HCEC 1CT (cell line): ENCODE data around the gene CLIC5.
A peak's percentile ranks its signal among the peaks of the same experiment; 100 is the strongest.

Source experiments
- DNase-seq: peaks from one replicate; pipeline ENCODE4 v3.0.0-alpha.2; 2017

The CLIC5 gene

DNA sequence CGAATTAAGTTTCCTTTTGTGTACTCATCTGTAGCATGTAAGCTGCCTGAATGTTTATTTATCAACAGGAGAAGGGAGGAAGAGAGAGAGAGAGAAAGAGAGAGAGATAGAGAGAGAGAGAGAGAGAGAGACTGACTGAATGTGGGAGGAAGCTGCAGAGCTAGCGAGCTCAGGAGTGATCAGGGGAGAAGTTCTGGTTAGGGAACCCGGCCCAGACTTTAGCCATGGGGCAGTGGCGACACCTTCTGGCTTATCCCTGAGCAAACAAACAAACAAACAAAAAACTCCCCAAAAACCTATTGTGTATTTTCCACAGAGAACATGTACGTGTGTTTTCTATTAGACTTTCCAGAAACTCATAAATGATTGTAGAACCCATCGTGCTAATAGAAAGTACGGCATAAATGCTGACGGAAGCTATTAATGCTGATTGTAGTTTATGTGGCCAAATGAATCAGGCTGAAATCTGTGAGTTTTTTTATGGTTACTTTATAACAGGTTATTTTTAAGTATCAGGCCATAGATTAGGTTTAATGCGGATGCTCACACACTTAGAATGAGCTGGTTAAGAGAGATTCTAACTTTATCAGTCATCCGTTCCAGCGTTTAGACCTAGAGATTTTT lies 92.8 kb downstream of the CLIC5 start:
- peak; percentile 82 for DNase-seq

DNA sequence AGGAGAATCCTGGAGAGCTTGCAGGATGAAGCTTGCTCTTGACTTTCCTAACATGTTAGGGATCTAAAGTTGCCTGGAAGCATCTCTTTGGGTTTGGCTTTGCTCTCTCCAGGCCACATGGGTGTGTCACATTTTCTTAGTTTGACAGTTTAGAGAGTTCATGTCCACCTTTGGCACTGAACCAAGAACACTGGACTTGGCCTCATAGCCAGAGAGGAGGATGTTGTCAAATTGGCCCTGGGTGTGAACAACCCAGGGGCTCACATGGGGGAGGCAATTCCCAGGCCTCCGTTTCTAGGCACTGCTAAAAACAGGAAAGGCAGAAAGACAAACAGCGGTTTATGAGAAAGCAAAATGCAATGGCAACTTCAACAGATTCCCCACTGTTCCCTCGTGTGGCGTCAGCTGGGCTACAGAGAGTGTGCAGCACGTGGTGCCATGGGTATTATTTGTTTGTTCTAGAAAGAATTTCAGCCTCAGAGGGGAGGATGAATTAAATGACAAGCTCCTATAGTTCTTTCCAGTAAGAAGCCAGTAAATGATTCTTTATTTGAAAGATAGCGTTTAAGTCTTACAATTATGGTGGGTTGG lies 93.9 kb downstream of the CLIC5 start:
- no peak for DNase-seq

DNA sequence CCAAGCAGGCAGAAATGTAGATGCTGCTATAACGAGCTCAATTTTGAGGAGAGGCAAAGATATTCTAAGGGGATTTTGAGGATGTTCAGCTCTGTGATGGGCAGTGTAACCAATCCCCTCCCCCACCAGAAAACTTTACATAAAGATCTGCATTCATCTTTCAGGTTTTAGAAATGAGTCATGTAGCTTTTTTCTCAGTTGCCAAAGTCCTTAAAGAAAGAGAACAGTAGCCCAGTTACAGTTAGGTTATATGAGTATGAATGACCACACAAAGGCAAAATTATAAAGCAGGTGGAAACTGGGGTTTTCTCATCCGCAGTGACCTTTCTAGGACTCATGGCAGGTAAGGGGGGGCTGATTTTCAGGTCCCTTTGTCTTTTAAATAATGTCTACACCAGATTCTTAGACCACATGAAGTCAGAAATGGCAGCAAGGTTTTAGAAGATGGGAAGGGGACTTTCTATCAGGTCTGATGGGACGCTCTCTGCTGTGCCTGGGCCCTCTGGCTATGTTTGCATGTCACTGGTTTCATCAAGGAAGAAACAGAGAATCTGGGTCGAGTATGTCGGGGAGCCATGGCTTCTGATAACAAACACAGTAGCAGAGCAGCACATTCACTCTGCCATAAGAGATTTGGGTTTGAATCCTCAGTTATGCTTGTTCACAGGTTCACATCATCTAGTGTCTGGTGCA lies 94.7 kb downstream of the CLIC5 start:
- no peak for DNase-seq

DNA sequence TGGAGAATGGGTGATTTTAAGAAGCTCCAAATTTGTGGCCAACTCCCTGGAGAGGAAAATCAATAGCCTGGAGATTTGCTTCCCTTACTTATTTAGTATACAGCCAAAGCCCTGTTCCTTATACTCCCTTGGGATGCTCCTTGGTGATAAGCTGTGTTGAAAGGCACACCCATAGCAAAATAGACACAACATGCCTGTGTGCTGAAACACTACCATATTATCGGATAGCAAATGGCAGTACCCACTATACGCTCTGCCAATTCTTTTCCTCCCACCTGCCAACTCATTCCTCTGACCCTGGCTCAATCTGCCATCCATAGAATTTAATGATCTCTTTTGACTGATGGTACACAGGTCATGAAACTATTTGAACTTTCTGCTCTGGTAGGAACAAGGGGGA lies 98.2 kb downstream of the CLIC5 start:
- no peak for DNase-seq

DNA sequence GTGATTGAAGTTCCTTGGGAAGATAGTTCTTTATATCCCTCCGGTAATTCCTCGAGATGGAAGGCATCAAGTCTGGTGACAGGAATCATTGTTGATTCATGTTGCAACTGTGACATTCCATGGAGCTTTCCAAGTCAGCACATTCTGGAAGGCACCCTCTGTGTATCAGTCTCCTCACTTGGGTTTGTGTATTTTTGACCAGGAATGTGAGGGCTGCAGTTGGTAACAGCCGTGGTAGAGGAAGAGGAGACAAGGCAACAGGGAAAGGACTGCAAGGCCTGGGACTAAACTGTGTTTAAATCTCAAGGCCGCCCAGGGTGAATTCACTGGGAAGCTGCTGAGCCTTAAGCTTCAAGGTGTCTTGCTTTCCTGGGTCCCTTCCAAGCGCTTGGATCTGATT lies 99.0 kb downstream of the CLIC5 start:
- no peak for DNase-seq

DNA sequence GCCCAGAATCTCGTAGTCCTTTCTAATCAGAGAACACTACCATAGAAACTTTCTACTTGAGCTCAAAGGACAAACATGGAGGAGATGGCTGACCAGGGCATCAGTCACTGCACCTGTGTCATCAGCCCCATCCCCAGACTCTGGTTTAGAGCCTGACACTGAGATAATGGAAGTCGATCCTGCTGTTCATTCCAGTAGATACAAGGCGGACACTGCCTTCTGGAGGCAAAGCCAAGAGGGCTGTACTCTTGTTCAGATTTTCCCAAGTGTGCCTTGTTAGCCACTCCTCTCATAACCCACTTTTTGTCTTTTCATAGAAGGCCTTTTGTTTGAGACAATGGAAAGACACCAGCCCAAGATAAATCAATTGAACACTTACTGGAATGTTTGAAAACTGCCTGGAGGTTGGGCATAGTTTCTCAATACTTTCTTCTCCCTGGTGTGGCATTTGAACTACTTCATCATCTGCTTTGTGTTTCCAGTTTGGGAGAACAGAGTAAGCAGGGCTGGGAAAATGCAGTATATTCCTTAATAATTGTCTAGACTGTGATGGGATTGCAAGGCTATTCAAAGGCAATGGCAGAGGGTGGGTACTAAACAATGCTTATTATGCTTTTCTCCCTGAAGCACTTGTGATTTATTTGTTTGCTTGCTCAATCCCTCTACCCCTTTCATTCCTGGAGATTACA lies 99.7 kb downstream of the CLIC5 start:
- no peak for DNase-seq

DNA sequence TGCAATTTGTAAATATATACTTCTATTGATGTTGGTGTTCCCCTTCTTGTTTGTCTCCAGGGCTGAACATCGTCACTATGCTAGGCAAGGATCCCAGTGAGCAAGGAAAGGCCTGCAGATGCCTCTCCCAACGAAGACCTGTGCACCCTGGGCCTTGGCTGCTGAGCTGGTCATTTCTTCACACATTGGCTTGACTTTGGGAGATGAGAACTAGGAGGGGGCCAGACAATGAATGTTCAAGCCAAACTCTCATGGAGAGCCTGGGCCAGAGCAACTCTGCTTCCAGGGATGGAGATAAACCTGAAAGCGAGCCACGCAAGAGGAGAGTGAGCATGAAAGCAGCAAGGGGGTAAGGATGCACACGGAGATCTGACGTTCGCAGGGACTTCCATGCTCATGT lies 104.0 kb downstream of the CLIC5 start:
- DNase-seq, result no peak

DNA sequence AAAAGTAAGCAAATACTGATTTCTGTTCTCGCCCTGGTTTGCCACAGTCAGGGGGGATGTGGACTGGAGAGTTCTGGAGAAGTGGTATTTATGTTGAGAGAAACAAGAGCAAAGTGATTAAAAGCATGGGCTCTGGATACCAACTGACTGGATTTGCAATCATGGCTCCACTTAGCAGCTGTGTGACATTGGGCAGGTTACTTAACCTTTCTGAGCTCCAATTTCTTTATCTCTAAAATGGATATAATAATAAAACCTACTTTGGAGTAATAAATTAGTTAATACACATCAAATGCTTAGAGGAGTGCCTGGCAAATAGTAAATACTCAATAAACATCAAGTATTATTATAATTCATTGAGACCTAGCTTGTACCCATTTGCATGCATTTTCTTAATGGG lies 111.7 kb downstream of the CLIC5 start:
- DNase-seq, result no peak

DNA sequence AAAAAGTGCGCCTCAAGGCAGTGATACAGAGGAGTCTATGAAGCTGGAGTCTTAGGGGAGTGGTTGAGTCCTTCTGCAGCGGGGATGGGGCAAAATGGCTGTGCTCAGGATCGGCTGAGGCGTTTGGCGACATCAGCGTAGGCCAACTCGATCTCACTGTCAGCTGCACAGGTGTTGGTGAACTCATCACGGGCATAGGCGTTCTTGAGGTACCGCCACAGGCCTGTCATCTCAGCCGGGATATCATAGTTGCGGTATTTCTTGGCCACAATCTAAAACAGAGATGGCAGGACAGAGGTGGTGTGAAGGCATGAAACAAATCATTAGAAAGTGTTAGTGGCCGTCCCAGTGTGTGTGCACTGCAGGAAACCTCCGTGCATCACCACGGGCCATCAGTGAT lies 112.7 kb downstream of the CLIC5 start:
- DNase-seq, result no peak

DNA sequence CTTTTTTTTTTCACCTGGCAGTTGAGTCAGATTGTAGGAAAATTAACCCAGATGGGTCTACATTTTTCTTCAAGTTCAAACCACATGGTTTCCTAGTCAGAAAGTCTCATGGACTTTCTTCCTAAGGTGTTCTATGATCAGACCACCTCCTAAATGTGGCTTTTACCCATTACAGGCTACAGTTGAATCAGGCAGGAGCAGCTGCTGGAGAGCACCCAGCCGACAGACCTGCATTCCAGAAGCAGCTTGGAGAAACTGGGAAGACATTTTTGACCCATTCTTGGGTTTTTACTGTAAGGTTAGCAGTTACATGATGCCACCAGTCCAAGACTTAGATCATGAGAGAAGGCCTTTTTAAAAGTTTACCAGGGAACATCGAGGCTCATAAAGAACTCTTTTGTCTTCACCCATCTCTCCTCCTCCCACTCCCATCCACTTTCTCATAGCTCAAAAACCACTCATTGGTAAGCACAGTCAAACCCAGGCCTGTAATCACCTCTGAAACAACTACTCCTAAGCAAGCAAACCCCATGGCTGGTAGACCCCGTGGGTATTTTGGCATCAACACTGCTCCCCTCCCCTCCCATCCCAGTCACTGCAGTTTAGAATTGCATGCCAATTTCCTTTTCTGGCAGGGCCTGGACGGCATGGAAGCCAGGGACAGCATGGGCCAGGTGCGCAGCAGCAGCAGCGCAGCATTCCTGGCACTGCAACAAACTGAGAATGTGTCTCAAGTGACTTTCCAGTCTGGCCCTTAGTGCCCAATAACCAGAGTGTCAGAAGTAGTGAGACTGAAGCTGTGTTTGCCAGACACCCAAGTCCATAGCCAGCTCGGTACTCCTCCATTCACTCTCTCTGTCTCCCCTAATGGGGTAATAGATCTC lies 113.7 kb downstream of the CLIC5 start:
- DNase-seq, result no peak

DNA sequence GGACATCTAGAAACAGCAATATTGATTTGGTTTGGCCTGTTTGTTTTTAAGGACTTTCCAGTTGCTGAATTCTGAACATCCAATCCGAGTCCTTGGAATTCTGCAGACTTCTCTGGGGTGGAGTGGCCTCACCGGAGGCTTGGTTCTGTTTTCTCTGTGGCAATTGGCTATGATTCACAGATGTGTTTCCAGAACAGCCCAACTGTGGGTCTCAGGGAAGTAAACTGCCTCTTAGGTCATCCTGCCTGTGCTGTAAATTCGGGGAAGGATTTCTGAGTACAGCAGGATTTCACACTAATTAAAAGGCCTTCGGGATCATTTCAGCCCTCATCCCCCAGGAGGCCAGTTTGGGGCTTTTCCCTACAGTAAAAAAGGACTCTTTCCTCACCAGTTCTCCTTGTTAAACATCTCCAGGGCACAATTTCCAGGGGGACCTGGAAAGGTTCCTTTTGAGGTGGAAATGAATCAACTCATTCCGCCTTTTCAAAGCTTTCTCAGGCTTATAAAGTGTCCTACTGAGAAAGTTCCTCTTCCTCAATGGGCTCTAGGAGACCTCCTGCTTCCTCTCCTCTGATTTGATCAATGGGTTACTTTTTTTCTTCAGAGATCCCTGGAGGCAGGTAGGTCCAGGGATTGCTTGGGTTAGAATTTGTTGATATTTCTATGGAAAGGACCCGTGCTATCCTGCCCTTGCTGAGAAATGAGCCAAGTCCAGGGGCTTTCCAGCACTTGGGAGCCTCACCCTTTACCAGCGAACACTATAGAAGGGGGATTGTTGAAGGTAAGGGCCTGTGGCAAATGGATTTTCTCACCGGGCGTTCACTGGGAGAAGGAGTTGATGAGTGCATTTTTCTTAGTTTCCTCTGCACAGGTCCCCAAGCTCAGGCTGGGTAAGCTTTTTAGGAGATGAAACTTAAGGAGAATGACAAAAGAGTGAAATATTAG lies 114.6 kb downstream of the CLIC5 start:
- DNase-seq, result peak; percentile 30

DNA sequence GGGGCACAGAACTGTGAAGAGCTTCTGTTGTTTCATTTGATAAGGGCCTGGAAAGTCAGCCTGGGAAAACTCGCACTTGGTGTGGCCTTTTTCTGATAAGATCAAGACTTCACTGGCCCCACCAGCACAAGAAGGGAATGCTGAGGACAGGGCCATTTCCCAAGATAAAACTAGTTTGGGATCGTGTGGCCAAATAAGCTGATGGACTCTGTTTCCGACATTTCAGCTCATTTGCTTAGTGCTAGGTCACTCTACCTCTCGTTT lies 116.0 kb downstream of the CLIC5 start:
- no peak for DNase-seq

DNA sequence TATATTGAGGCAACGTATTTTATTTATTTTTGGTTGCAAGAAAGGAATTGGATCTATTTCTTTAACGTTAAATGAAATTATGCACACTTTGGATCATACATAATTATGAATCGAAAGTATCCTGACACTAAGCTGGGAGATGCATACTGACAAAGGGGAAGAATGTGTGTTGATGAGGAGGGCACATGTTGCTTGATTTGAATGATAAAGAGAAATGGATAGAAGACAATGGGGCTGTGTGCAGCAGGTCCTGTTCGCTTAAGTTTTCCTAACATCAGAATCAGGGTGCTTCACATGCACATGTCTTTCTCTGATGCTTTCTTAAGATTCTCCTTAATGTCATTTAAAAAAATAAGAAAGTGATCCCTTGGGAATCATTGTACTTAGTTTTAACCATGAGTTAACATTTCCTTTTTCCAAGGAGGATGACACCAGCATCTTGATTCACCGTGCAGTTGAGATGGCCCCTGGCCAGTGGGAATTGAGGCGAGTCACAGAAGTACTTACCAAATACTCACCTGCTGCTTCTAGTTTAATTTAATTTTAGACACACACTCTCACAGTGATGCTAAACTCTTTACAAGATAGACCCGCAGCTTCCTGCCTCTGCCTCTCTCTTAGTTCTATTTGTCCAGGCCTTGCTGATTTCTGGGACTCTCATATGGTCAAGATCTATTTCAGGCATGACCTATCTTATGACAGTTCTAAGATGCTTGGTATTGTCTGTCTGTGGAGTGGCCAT lies 116.5 kb downstream of the CLIC5 start:
- DNase-seq, result no peak

DNA sequence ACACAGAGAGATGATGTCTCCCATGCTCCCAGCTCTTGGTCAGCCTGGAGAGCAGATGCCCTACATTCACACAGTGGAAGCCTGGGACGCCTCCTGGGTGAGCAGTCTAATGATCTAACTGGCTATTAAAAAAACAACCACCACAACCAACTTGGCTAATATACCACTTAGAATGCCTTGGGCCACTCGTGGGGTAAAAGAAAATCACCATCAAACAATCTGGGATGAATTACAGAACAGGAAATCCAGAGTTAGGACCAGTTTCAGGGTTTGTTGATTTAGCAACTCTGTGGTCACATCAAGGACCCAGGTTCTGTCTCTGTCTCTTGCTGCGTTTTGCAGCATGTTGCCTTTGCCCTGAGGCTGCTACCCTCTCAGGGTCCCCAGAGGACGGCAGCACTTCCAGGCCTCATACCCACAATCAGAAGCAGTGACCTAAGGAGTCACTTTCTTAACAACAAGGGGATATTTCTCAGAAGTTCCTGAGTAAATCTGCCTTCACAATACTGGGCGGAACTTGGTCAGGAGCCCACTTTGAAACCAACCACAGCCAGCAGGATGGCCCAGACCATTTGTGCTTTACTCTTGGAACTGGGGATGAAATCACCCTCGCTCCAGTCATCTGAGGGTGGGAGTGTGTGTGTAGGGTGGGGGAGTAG lies 118.7 kb downstream of the CLIC5 start:
- DNase-seq, result no peak

DNA sequence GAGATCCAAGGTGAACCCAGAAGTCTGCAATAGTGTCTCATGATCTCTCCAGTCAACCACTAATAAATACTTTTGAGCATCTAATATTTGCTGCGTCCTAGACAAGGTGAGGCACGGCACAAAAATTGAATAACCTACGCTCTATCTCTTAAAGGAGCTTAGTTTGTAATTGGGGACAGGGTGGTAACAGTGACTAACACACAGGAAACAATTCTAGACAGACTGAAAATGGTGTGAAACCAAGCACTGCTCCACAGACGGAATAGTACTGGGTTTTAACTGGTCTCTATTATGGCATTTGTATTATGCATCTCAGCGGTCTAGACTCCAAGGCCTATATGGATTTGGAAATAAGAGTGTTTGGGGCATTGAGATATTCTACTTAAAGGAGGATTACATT lies 120.1 kb downstream of the CLIC5 start:
- DNase-seq, result no peak

DNA sequence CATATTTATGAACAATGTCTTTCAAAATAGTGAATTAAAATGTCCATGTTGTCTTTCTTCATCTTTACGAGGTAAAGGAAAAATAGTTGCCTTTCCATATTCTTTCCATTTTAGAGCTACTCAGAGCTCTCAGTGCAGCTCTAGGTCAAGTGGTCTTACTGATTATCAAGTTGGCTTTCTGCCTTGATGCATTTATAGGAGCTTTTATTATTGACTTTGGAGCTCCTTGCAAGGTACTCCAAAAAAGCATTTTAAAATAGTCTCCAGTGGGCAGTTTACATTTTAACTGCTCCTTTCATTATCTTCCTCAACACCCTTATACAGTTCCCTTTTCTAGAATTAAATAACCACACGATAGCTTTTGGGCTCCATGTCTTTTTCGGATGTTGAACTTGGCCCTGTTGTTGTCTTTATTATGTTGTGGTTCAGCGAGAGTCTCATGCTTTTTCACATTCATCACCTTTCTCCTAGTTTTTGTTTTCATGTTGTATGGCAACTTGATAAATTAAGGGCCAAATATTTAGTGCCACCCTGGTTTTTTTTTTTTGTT lies 122.9 kb downstream of the CLIC5 start:
- DNase-seq, result no peak

DNA sequence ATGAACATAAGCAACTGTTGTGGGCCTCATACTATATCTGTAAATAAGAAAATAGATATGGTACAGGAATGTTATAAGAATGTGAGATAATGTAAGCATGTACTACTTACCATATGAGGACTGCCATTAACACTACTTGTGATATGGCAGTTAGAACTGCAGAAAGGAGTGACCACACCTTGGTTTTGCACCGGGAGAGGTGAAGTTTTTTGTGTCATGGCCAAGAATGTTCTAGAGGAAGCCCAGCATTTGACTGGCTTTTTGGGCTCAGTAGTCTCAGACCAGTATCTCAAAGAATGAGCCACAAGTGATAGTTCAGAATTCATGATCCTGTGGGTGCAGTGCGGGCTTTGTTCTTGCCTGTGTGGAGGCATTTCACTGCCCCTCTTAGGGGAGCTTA lies 123.5 kb downstream of the CLIC5 start:
- no peak for DNase-seq

DNA sequence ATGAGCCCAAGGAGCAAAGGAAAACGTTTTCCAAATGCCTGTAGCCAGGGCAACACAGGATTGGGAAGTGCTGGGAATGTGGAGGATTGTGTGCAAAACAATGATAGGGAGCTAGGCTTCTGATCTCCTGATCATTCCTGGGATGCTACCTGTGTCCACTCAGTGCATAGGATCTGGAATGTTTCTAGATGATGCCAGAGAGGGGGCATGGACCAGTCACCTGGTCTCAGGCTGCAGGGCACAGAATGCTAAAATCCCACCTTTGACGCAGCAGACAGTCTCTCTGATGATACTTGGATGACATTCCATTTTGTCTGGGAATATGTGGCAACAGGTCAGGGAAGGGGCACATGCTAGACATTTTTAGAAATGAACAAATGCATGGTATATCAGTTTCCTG lies 128.9 kb downstream of the CLIC5 start:
- no peak for DNase-seq

DNA sequence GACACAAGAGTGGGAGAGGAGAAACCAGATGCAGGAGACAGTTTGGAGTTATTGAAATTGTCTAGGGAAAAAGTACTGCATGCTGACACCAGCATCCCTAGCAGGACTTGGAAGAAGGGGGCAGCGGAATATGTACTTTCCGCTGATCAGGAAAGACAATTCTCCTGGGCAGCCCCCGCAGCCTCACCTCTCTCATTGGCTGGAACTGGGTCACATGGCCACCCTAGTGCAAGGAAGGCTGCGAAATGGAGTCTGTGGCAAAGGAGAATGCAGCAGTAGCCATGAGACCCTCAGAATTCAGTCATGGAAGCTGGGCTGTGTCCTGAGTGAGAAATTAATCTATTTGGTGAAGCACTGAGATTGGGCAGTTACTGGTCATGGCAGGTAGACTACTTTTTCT lies 131.3 kb downstream of the CLIC5 start:
- no peak for DNase-seq

DNA sequence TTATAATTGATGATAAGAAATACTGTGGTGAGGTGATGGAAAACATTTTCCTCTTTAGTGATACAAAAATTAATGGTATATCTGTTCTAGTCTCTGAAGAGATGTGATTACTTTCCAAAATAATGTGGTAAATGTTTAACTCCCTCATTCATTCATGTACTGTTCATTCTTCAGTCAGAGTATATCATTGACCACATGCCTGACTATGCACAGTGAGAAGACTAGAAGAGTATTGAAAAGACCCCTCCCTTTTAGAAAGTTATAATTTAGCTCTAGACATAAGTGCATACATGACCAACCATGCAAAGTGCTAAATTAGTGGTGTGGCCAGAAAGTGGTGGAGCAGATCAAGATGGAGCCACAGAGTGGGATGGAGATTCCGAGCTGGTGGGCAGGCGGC lies 133.0 kb downstream of the CLIC5 start:
- DNase-seq, result no peak
